ENCODE data around the gene FEM1B. TPM values are rescaled to one million over a fixed set of nuclear protein-coding genes. Genes with fewer than 3 reads are reported as not detected.

The FEM1B gene
- total RNA-seq, 2 experiments from 2014 or later, result 35.5 to 37.3 TPM

DNA sequence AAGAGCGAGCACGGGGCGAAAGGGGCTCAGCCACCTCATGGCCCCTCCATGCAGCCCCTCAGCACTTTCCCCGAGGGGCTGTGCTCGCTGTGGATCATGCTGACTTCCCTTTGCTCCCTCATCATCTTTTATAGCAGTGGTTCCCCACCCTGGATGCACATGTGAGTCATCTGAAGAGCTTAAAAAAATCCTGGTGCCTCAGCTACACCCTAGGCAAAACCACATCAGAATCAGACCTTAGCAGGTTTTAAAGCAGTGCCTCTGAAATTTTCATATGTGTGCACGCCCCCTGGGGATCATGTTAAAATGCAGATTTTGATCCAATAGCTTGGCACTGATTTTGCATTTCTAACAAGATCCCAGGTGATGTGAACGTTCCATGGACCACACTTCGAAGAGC lies 50.9 kb downstream of the FEM1B start:
- Histone ChIP-seq H3K9me3 (ENCODE audit: low read length) (no peaks in the 10 kb centered on the region), H3K4me1 (ENCODE audit: insufficient read depth, low read length, poor library complexity, severe bottlenecking) (no peaks in the 10 kb centered on the region), H3K79me2 (ENCODE audit: insufficient read depth, low read depth, low read length) (no peaks in the 10 kb centered on the region), H3K36me3 (ENCODE audit: insufficient read depth, low read length) (no peaks in the 10 kb centered on the region), H3K4me3 (ENCODE audit: low read depth, low read length, poor library complexity, severe bottlenecking) (no peak overlapping the region), H3K9me2 (ENCODE audit: insufficient read depth, low read length) (no peaks in the 10 kb centered on the region), H2AFZ (ENCODE audit: low read length) (no peak overlapping the region), H3K27ac (ENCODE audit: low read depth, low read length, poor library complexity, severe bottlenecking) (no peak overlapping the region), H3K4me2 (ENCODE audit: low read length) (no peak overlapping the region), H4K20me1 (ENCODE audit: insufficient read depth, low read length) (no peaks in the 10 kb centered on the region)
- intact Hi-C loops (cut with micrococcal nuclease; ENCODE audit: unreplicated experiment), result no loop called here
- ChIA-PET POLR2A (interaction anchor here (0.7 kb wide), 1 partner anchor 160 kb away, joined by 3 read pairs; no protein-coding TSS in a partner anchor), CTCF (ENCODE audit: unreplicated experiment) (interaction anchor here (0.6 kb wide), 1 partner anchor 47 kb away, joined by 3 read pairs; no protein-coding TSS in a partner anchor)
- no peak for DNase-seq (ENCODE audit: low spot score)
- TF ChIP-seq EZH2phosphoT487 (IDR thresholded peaks at IDR 0.05; ENCODE audit: borderline replicate concordance, low read depth, low read length), result no peak
- TF ChIP-seq, protein P1, sequence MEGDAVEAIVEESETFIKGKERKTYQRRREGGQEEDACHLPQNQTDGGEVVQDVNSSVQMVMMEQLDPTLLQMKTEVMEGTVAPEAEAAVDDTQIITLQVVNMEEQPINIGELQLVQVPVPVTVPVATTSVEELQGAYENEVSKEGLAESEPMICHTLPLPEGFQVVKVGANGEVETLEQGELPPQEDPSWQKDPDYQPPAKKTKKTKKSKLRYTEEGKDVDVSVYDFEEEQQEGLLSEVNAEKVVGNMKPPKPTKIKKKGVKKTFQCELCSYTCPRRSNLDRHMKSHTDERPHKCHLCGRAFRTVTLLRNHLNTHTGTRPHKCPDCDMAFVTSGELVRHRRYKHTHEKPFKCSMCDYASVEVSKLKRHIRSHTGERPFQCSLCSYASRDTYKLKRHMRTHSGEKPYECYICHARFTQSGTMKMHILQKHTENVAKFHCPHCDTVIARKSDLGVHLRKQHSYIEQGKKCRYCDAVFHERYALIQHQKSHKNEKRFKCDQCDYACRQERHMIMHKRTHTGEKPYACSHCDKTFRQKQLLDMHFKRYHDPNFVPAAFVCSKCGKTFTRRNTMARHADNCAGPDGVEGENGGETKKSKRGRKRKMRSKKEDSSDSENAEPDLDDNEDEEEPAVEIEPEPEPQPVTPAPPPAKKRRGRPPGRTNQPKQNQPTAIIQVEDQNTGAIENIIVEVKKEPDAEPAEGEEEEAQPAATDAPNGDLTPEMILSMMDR (conservative IDR thresholded peaks at IDR 0.05; ENCODE audit: low read length), result no peak
- BruUV-seq (replicated peaks), result no TSS peak

DNA sequence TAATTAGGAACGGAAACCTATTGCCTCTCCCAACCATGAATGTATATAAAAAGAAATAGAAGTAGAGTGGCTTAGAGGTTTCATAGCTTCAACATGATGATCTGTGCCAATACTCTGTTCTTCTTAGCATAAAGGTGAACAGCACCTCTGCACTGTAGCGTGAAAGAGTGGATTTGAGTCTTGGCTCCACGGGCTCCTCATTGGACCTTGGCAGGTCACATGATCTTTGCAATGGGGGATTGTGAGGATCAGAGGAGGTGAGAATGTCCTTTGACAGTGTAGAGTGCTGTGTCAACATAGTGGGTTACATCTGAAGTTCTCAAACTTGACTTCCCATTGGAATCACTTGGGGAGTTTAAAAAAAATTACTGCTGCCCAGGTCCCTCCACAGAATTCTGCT lies 51.4 kb downstream of the FEM1B start:
- no peak for DNase-seq (ENCODE audit: low spot score)
- H3K4me3 ChIP-seq (ENCODE audit: low read depth, low read length, poor library complexity, severe bottlenecking), result no peak overlapping the region
- no peaks in the 10 kb centered on the region for H3K9me2 ChIP-seq (ENCODE audit: insufficient read depth, low read length)
- H3K27ac ChIP-seq (ENCODE audit: low read depth, low read length, poor library complexity, severe bottlenecking), result no peak overlapping the region
- intact Hi-C loops (cut with micrococcal nuclease; ENCODE audit: unreplicated experiment), result no loop called here
- H3K79me2 ChIP-seq (ENCODE audit: insufficient read depth, low read depth, low read length), result no peaks in the 10 kb centered on the region
- no peaks in the 10 kb centered on the region for H3K9me3 ChIP-seq (ENCODE audit: low read length)
- ChIA-PET POLR2A (interaction anchor here (0.7 kb wide), 1 partner anchor 159 kb away, joined by 3 read pairs; no protein-coding TSS in a partner anchor), CTCF (ENCODE audit: unreplicated experiment) (interaction anchor here (0.6 kb wide), 1 partner anchor 48 kb away, joined by 3 read pairs; no protein-coding TSS in a partner anchor)
- H3K4me2 ChIP-seq (ENCODE audit: low read length), result no peak overlapping the region
- H2AFZ ChIP-seq (ENCODE audit: low read length), result no peak overlapping the region
- H3K36me3 ChIP-seq (ENCODE audit: insufficient read depth, low read length), result no peaks in the 10 kb centered on the region
- TF ChIP-seq EZH2phosphoT487 (IDR thresholded peaks at IDR 0.05; ENCODE audit: borderline replicate concordance, low read depth, low read length), result no peak
- TF ChIP-seq, protein P1 (conservative IDR thresholded peaks at IDR 0.05; ENCODE audit: low read length), result no peak
- no TSS peak for BruUV-seq (replicated peaks)
- no peaks in the 10 kb centered on the region for H3K4me1 ChIP-seq (ENCODE audit: insufficient read depth, low read length, poor library complexity, severe bottlenecking)
- no peaks in the 10 kb centered on the region for H4K20me1 ChIP-seq (ENCODE audit: insufficient read depth, low read length)

DNA sequence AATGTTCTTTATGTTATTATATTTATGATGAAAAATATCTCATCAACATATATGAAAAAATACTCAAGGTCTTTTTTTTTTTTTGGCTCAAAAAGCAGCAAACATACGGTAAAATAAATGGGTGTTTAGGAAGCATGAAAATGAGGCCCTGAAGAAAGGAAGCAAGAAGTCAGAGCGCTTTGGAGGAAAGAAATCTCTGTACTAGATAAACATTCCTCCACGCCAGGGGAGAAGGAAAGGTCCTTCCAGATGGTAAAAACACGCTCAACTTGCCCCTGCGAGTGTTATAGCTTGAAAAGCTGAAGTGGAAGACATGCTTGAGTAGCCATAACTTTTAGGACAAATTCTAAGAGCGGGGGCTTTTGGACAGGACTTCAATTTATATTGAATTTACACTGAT lies 52.9 kb downstream of the FEM1B start:
- DNase-seq (ENCODE audit: low spot score), result no peak
- intact Hi-C loops (cut with micrococcal nuclease; ENCODE audit: unreplicated experiment), result no loop called here
- Histone ChIP-seq H3K4me1 (ENCODE audit: insufficient read depth, low read length, poor library complexity, severe bottlenecking) (no peaks in the 10 kb centered on the region), H2AFZ (ENCODE audit: low read length) (no peak overlapping the region), H3K9me2 (ENCODE audit: insufficient read depth, low read length) (no peaks in the 10 kb centered on the region), H3K9me3 (ENCODE audit: low read length) (no peaks in the 10 kb centered on the region), H3K27ac (ENCODE audit: low read depth, low read length, poor library complexity, severe bottlenecking) (no peak overlapping the region), H3K36me3 (ENCODE audit: insufficient read depth, low read length) (no peaks in the 10 kb centered on the region), H4K20me1 (ENCODE audit: insufficient read depth, low read length) (no peaks in the 10 kb centered on the region), H3K79me2 (ENCODE audit: insufficient read depth, low read depth, low read length) (no peaks in the 10 kb centered on the region), H3K4me2 (ENCODE audit: low read length) (no peak overlapping the region), H3K4me3 (ENCODE audit: low read depth, low read length, poor library complexity, severe bottlenecking) (no peak overlapping the region)
- TF ChIP-seq, protein P1 (conservative IDR thresholded peaks at IDR 0.05; ENCODE audit: low read length), result no peak
- no peak for TF ChIP-seq EZH2phosphoT487 (IDR thresholded peaks at IDR 0.05; ENCODE audit: borderline replicate concordance, low read depth, low read length)
- BruUV-seq (replicated peaks), result no TSS peak
- ChIA-PET POLR2A (no interaction called here), CTCF (ENCODE audit: unreplicated experiment) (no interaction called here)

Data from OCI-LY7 (cell line).